ENCODE measurements around the gene EIF4E1B.
"Not testable (repeated sequence)": the region's sequence is repeated elsewhere in the genome, so short reads cannot be mapped to it uniquely, and the experiment has no call there.

EIF4E1B gene

DNA sequence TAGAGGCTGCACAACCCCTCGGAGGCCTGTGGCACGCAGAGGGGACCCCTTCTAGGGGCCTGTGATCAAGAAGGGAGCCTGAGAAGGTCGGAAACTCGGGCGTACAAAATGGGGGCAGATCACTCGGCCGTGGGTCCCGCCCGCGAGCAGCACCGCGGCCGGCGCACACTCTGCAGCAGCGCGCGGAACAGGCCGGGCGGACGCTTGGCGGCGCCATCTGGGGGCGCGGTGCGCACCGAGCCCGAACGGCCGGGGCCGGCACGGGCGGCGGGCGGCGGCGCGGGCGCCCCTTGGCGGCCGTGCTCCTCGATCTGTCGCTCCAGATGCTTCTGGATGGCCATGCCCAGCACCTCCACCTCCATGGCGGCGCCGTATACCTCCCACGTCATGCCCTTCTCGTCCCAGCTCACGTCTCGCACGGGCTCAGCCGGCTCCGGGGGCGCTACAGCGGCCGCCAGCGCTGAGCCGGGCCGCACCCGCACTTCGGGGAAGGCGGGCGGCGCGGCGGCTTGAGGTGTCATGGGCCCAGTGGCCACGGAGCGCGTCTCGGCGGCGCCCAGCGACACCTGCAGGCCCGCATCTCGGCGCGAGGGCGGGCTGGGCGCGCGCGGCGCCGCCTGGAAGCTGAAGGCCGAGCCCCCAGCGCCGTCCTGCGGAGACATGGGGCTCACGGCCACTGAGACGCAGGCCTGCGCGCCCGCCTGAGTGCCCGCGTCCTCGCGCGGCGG lies 33.6 kb upstream of the EIF4E1B start:
- H3K27ac Mint-ChIP-seq, result no peak overlapping the region
- no peaks in the 10 kb centered on the region for H3K9me3 Mint-ChIP-seq
- H3K27me3 Mint-ChIP-seq (ENCODE audit: low read depth), result peaks cover 2% of the 10 kb centered on the region
- no peaks in the 10 kb centered on the region for H3K36me3 Mint-ChIP-seq (ENCODE audit: low read depth)
- H3K4me3 Mint-ChIP-seq, result peak overlapping the region; percentile 69
- peak; percentile 69 for DNase-seq (ENCODE audit: low spot score)
- peaks cover 3% of the 10 kb centered on the region for H3K4me1 Mint-ChIP-seq (ENCODE audit: low read depth)

DNA sequence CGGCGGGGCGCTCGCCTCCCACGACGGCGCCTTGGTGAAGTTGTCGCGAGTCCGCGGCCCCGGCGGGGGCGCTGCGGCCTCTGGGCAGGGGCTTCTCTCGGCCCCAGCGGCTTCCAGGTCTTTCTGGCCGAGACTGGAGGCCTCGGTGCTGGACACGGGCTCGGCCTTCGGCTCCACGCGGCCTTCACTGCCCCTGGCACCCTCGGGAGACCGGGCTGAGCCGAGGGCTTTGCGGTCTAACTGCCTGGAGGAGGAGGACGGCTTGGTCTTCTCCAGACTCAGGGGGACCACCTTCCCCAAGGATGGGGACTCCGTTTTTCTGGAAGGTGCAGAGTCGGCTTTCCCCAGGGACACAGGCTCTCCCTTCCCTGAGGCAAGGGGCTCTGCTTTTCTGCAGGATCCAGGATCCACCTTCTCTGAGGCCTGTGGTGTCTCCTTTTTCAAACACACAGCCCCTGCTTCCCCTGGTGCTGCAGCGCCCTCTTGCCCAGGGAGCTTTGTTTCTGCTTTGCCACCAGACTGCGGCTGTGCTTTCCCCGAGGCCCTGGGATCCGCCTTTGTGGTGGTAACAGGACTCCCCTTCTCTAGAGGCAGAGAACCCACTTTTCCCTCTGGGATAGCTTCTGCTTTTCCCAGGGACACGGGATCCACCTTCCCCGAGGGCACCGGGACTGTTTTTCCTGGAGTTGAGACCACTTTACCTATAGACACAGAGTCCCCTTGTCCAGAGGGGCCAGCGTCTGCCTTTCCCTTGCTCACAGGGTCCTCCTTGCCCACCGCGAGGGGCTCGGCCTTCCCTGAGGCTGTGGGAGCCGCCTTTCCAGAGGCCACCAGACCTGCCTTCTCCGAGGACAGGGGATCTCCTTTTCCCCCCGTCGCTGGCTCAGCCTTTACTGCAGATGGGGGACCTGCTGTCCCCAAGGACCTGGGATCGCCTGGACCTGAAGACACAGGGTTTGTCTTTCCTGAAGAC lies 32.8 kb upstream of the EIF4E1B start:
- H3K9me3 Mint-ChIP-seq, result no peaks in the 10 kb centered on the region

DNA sequence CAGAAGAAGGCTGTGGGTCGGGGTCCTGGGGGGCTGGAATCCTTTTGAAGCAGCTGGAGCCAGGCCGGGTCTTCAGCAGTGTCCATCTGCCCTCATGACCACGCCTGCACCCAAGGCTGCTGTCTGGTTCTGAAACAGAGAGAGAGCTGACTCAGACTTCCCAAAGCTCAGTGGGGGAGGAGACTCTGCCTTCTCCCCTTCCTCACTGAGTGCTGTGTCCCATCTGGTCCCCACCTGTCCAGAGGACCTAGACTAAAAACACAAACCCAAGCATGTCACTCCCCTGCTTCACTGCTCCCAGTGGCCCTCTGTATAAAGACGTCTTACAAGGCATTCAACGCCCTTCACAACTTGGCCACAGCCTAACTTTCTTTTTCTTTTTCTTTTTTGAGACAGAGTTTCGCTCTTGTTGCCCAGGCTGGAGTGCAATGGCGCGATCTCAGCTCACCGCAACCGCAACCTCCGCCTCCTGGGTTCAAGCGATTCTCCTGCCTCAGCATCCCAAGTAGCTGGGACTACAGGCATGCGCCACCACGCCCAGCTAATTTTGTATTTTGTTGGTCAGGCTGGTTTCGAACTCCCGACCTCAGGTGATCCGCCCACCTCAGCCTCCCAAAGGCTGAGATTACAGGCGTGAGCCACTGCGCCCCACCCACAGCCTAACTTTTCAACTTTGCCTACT lies 30.6 kb upstream of the EIF4E1B start:
- DNase-seq (ENCODE audit: low spot score); H3K36me3 Mint-ChIP-seq (ENCODE audit: low read depth); H3K9me3 Mint-ChIP-seq; H3K4me1 Mint-ChIP-seq (ENCODE audit: low read depth); H3K27ac Mint-ChIP-seq; H3K4me3 Mint-ChIP-seq; H3K27me3 Mint-ChIP-seq (ENCODE audit: low read depth): not testable (repeated sequence)

More for the DNA sequence above, 32.8 kb upstream of the EIF4E1B start:
- H3K36me3 Mint-ChIP-seq (ENCODE audit: low read depth), result no peaks in the 10 kb centered on the region
- DNase-seq (ENCODE audit: low spot score), result no peak
- peak overlapping the region; percentile 43 for H3K4me3 Mint-ChIP-seq
- H3K4me1 Mint-ChIP-seq (ENCODE audit: low read depth), result peaks cover 3% of the 10 kb centered on the region
- no peak overlapping the region for H3K27ac Mint-ChIP-seq
- peaks cover 2% of the 10 kb centered on the region for H3K27me3 Mint-ChIP-seq (ENCODE audit: low read depth)

DNA sequence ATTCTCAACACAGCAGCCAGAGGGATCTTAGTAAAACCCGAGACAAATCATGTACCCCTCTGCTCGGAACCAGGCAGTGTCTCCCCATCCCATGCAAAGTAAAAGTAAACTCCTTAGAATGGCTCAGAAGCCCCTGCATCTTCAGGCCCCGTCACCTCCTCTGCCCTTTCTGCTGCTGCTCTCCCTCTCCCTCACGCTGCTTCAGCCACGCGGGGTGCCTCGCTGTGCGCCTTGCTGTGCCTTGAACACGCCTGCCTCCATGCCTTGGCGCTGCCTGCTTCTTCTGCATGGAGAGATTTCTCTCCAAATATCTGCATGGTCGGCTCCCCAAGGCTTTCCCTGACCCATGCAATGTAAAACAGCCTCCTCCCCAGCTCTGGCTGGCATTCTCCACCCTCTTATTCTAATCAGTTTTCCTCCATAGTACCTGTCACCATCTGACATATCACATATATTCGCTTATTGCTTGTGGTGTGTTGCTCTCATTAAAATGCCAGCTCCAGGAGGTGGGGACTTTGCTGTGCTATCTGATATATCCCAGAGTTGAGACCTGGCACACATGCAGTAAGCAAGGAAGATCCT lies 28.5 kb upstream of the EIF4E1B start:
- peaks cover 6% of the 10 kb centered on the region for H3K27me3 Mint-ChIP-seq (ENCODE audit: low read depth)
- H3K9me3 Mint-ChIP-seq, result no peaks in the 10 kb centered on the region
- H3K4me3 Mint-ChIP-seq, result no peak overlapping the region
- H3K36me3 Mint-ChIP-seq (ENCODE audit: low read depth), result no peaks in the 10 kb centered on the region
- H3K4me1 Mint-ChIP-seq (ENCODE audit: low read depth), result no peaks in the 10 kb centered on the region
- DNase-seq (ENCODE audit: low spot score), result no peak
- no peak overlapping the region for H3K27ac Mint-ChIP-seq

DNA sequence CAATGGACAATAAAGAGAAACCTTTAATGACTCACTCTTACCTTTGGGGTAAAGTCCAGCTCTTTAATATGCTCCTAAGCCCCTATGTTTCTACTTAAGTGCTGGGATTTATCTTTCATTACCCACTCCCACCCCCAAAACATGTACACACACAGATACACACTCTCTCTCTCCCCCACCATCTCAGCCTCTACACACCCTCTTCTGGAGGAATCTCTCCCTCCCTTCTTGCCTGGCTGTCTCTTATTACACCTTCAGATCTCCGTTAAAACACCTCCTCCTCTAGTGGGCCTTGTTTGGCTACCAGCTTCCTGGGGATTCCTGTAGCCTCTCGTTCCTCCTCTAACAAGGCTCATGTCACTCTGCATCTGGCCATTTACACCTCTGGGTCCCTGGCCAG lies 27.4 kb upstream of the EIF4E1B start:
- H3K4me3 Mint-ChIP-seq, result no peak overlapping the region
- no peaks in the 10 kb centered on the region for H3K4me1 Mint-ChIP-seq (ENCODE audit: low read depth)
- H3K9me3 Mint-ChIP-seq, result no peaks in the 10 kb centered on the region
- no peak for DNase-seq (ENCODE audit: low spot score)
- H3K27ac Mint-ChIP-seq, result no peak overlapping the region
- no peaks in the 10 kb centered on the region for H3K36me3 Mint-ChIP-seq (ENCODE audit: low read depth)
- H3K27me3 Mint-ChIP-seq (ENCODE audit: low read depth), result peaks cover 11% of the 10 kb centered on the region

DNA sequence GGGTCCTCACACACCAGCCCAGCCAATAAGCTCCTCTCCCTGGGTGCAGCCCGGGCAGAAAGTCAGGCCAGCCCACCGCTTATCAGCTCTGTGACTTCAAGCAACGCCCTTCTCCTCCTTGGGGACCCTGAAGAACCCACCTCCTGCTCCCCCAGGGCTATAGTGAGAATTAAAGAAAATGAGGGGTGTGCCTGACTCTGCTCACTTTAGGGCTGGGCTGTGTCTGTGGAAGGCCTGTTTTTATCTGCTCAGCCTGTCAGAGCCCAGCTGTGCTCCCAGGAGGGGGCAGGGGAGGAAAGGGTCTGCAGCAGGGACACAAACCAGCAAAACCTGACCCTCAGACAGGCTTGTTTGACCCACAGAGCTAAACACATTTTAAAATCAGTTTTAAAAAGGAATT lies 24.4 kb upstream of the EIF4E1B start:
- Mint-ChIP-seq H3K4me3 (no peak overlapping the region), H3K27me3 (ENCODE audit: low read depth) (peaks cover 21% of the 10 kb centered on the region), H3K36me3 (ENCODE audit: low read depth) (no peaks in the 10 kb centered on the region), H3K9me3 (no peaks in the 10 kb centered on the region), H3K27ac (no peak overlapping the region), H3K4me1 (ENCODE audit: low read depth) (peaks cover 6% of the 10 kb centered on the region)
- DNase-seq (ENCODE audit: low spot score), result no peak

DNA sequence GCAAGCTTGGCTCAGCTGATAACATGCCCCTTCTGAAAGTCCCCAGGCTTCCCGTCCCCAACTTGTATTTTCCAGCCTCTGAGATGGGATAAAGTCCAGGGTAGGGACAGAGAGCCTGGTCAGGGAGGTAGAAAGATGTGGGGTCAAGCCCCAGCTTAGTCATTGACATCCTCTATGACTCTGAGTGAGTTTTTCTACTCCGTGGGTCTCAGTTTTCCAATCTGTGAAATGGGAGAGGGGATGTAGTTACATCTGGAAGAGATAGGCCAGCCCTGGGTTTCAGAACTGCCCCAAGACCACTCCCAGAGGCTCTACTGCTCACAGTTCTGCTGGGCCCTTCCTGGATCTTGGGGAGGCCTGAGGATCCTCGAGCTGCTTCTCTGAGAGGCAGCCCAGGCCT lies 23.6 kb upstream of the EIF4E1B start:
- no peak overlapping the region for H3K4me3 Mint-ChIP-seq

DNA sequence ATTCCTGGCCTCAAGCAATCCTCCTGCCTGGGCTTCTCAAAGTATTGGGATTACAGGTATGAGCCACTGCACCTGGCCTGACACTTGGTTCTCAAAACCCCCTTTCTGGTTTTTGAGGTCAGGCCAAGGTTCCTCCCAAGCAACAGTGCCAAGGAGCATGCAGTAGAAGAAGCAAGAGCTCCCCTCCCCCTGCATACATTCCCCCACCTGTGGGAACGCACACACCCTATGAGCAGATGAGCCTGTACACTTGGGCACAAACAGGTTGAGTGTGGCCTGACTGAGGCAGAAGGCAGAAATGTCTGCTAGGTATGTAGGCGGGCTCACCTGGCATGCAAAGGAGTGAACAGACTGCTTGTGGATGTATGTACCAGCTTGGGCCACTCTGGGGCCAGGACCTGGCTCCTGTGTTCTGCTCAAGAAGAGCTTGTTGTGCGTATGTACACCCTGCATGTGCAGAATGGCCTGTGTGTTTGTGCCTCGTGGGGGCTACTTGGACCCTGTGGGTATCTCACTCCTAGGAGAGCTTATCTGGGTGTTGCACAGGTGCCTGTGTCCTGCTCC lies 22.3 kb upstream of the EIF4E1B start:
- H3K36me3 Mint-ChIP-seq (ENCODE audit: low read depth), result no peaks in the 10 kb centered on the region
- no peak for DNase-seq (ENCODE audit: low spot score)
- peaks cover 33% of the 10 kb centered on the region for H3K27me3 Mint-ChIP-seq (ENCODE audit: low read depth)
- H3K27ac Mint-ChIP-seq, result no peak overlapping the region
- H3K4me3 Mint-ChIP-seq, result peak overlapping the region; percentile 88
- H3K9me3 Mint-ChIP-seq, result no peaks in the 10 kb centered on the region
- peaks cover 6% of the 10 kb centered on the region for H3K4me1 Mint-ChIP-seq (ENCODE audit: low read depth)

More for the DNA sequence above, 23.6 kb upstream of the EIF4E1B start:
- Mint-ChIP-seq H3K9me3 (no peaks in the 10 kb centered on the region), H3K27me3 (ENCODE audit: low read depth) (peaks cover 27% of the 10 kb centered on the region), H3K4me1 (ENCODE audit: low read depth) (peaks cover 6% of the 10 kb centered on the region), H3K27ac (no peak overlapping the region), H3K36me3 (ENCODE audit: low read depth) (no peaks in the 10 kb centered on the region)
- DNase-seq (ENCODE audit: low spot score), result no peak

DNA sequence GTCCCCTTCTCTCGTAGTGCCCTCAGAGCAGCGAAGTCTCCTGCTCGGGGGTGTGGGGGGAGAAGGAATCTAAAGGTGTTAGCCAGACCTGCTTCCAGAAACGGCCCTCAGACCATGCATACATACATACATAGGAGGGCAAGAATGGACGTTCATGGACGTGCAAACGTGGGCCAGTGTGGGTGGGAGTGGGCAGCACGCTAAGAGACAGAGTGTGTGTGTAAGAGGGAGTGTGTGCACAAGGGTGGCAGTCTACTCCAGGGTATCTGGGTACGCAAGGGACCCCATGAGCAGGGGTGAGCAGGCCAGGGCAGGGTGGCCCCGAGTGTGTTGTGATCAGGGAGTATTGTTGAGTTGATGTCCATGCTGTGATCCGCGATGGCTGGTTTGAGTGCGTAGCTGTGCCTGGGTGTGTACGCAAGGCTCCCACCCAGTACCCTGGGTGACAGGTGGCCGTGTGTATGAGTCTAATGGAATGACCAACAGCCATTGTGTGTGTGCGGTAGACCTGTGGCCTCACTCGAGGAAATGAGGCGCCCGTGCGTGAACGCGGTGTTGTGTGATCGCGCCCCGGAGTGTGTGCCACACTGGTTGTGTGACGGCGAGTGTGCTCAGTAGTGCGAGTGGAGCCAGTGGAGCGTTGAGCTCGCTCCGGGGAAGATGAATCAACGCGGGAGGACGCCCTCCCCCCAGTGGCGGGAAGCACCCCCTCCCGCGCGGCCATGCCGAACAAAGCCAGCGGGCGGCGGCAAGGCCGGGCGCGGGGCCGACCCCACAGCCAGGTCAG lies 21.3 kb upstream of the EIF4E1B start:
- peaks cover 6% of the 10 kb centered on the region for H3K4me1 Mint-ChIP-seq (ENCODE audit: low read depth)
- DNase-seq (ENCODE audit: low spot score), result no peak
- H3K27me3 Mint-ChIP-seq (ENCODE audit: low read depth), result peaks cover 31% of the 10 kb centered on the region
- H3K27ac Mint-ChIP-seq, result no peak overlapping the region
- H3K36me3 Mint-ChIP-seq (ENCODE audit: low read depth), result no peaks in the 10 kb centered on the region
- H3K4me3 Mint-ChIP-seq, result peak overlapping the region; percentile 88
- H3K9me3 Mint-ChIP-seq, result no peaks in the 10 kb centered on the region

DNA sequence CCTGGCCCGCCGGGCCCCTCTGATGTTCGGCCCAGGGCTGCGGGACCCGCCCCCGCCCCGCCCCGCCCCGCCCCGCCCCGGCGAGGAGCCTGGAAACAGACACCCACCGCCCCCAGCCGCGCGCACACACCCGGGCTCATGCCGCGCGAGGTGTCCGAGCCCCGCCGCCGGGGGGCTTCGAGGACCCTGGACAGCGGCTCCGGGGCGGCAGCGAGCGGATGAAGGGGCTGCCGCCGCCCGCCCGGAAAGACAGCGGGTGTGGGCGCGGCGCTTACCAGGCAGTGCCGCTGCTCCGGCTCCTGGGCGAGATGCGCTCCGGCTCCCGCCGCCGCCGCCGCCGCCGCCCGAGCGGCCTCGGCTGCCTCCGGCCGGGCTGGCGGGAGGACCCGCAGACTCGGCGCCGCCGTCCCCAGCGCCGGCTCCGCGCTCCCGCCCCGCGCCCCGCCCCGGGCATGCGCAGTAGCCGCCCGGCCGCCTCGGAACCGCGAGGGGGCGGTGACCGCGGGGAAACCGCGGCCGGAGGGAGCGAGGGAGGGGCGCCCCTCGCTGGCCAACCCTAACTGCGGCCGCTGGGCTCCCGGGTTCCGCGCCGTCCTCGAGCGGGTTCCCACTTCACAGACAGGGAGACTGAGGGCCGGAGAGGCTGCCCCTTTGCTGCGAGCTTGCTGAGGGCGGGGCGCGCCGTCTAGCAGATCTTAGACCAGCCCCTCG lies 20.6 kb upstream of the EIF4E1B start, which contains the start of gene GPRIN1:
TSS of gene GPRIN1 (minus strand) at position 433 of the 711 bp plus-strand sequence. CDS start 10,322 bp downstream, outside the sequence.
- Mint-ChIP-seq H3K27me3 (ENCODE audit: low read depth) (peaks cover 32% of the 10 kb centered on the region), H3K4me3 (peak within 1 kb of the TSS; percentile 88), H3K27ac (peak within 1 kb of the TSS; percentile 42), H3K9me3 (no peaks in the 10 kb centered on the region), H3K36me3 (ENCODE audit: low read depth) (no peaks in the 10 kb centered on the region), H3K4me1 (ENCODE audit: low read depth) (peaks cover 6% of the 10 kb centered on the region)
- DNase-seq (ENCODE audit: low spot score), result peak; percentile 74

DNA sequence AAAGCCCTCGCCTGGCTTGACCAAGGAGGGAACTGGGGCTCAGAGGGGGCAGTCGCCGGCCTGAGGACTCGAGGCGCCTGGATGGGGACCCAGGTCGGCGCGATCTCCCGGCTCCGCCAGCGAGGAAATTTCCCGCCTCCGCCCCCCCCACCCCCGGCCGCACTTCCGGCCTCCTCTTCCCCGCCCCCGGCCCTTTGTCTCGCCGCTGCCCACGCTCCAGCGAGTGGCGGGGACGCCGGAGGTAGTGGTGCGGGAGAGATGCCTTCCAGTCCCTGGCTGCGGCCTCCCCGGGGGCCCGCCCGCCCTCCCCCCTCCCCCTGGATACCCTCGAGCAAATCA lies 20.1 kb upstream of the EIF4E1B start:
- H3K9me3 Mint-ChIP-seq, result no peaks in the 10 kb centered on the region
- H3K4me3 Mint-ChIP-seq, result peak overlapping the region; percentile 76
- H3K27me3 Mint-ChIP-seq (ENCODE audit: low read depth), result peaks cover 34% of the 10 kb centered on the region
- H3K27ac Mint-ChIP-seq, result no peak overlapping the region
- H3K4me1 Mint-ChIP-seq (ENCODE audit: low read depth), result peaks cover 6% of the 10 kb centered on the region
- no peaks in the 10 kb centered on the region for H3K36me3 Mint-ChIP-seq (ENCODE audit: low read depth)
- no peak for DNase-seq (ENCODE audit: low spot score)

DNA sequence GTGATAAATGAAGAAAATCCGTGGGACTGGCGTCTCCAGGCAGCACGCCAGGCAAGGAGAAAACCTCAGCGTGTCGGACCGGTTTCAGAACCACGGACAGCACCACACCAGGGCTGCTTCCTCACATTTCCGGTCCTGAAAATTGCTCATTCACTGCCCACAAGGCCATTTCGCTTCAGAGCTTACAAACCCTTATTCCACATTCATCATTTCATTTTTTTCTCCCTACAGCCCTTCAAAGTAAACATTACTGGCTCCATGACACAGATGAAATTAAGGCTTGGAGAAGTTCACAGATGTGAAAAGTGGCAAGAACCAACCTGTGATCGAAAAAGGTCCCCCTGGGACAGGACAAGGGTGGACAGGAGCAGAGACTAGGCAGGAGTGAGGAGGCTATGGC lies 19.0 kb upstream of the EIF4E1B start:
- Mint-ChIP-seq H3K27me3 (ENCODE audit: low read depth) (peaks cover 45% of the 10 kb centered on the region), H3K4me3 (no peak overlapping the region), H3K36me3 (ENCODE audit: low read depth) (no peaks in the 10 kb centered on the region), H3K27ac (no peak overlapping the region), H3K9me3 (no peaks in the 10 kb centered on the region), H3K4me1 (ENCODE audit: low read depth) (peaks cover 6% of the 10 kb centered on the region)
- DNase-seq (ENCODE audit: low spot score), result peak; percentile 67
